Choroid plexus epithelial cell (primary cell): ENCODE measurements around the gene NCR2.

Source experiments
- DNase-seq: peaks from one replicate; pipeline ENCODE4 v3.0.0-alpha.2; 2010; ENCODE audit warnings: low read depth
- H3K4me3 ChIP-seq: 2 replicates; pipeline ENCODE4 v1.5.1; 2011; ENCODE audit warnings: low read depth, mild to moderate bottlenecking, control low read depth, low read length, moderate library complexity
- TF ChIP-seq, protein P1 (sequence below): conservative IDR thresholded peaks from 2 replicates; pipeline ENCODE4 v1.5.1; 2011; ENCODE audit warnings: low read depth, mild to moderate bottlenecking, control low read depth, inconsistent platforms, low read length, moderate library complexity

NCR2 gene

GRCh38 chr6:41318261-41318653 is 17.2 kb upstream of the NCR2 start:
- no peak overlapping the region for H3K4me3 ChIP-seq
- no peak for DNase-seq
- TF ChIP-seq, protein P1, sequence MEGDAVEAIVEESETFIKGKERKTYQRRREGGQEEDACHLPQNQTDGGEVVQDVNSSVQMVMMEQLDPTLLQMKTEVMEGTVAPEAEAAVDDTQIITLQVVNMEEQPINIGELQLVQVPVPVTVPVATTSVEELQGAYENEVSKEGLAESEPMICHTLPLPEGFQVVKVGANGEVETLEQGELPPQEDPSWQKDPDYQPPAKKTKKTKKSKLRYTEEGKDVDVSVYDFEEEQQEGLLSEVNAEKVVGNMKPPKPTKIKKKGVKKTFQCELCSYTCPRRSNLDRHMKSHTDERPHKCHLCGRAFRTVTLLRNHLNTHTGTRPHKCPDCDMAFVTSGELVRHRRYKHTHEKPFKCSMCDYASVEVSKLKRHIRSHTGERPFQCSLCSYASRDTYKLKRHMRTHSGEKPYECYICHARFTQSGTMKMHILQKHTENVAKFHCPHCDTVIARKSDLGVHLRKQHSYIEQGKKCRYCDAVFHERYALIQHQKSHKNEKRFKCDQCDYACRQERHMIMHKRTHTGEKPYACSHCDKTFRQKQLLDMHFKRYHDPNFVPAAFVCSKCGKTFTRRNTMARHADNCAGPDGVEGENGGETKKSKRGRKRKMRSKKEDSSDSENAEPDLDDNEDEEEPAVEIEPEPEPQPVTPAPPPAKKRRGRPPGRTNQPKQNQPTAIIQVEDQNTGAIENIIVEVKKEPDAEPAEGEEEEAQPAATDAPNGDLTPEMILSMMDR = no peak

- DNase-seq = peak; percentile 88
- peak overlapping the region; percentile 55 for H3K4me3 ChIP-seq
- TF ChIP-seq, protein P1 = peak; percentile 99
These were observed 16.5 kb upstream of the NCR2 start for GRCh38 chr6:41318654-41319565.

DNA sequence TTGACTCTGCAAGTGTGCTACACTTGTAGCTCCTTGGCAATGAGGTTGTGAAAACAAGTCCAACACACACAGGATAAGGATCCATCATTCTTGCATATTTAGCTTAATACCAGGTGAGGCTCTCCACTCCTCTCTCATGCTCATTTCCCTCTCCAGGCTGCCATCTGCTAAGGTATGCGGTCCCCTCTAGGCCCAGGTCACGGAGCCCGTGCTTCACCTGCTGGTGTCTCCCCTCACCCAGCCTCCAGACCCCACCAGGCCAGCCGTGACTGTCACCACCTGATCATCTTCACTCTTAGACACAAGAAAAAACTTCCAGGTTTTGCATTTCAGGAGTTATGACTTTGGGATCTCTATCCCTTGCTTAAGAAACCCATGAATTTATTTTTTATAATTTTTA is 14.2 kb upstream of the NCR2 start:
- no peak overlapping the region for H3K4me3 ChIP-seq
- TF ChIP-seq, protein P1 = no peak
- no peak for DNase-seq

DNA sequence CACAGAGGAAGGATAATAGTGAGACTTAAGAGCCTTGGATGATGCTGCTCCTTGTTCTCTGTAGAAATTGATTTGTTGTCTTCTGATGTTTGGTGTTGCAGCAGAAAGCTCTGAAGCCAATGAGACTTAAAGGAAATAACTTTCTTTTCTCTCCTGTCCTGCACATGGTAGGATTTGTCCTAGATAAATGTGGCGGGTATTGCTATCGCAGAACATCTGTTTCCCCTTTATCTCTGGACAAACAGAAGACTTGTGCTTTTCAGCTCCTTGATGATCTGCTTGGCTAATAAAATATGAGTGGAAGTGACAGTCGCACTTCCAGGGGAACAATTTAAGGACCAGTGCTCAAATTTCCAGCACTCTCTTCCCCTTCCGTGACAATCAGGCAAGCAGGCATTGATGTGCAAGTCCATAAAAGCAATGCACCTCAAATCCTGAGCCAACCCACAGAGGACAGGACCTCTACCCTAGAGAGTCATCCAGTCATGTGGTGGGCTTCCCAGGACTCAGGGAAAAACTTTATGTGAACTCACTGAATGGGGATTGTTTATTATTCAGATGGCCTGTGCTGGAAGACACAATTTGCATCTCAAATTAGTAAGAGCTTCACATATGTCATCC is 9.9 kb upstream of the NCR2 start:
- TF ChIP-seq, protein P1 = no peak
- H3K4me3 ChIP-seq = no peak overlapping the region
- DNase-seq = no peak

DNA sequence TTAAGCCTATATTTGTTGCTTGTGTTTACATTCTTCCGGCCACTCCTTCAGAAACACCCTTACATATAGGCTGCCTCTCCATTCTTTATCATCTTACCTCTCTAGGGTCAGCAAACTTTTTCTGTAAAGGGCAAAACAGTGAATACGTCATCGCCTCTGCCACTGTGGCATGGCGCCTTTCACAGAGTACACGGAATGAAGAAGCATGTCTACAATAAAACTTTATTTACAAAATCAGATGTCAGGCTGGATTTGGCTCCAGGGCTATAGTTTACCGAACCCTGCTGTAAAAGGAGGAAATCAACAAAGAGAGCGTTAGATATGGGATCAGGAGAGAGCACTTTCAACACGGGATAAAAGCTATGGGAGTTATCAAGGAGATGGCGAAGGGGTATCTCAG is 9.3 kb upstream of the NCR2 start:
- TF ChIP-seq, protein P1 = no peak
- DNase-seq = no peak
- no peak overlapping the region for H3K4me3 ChIP-seq

DNA sequence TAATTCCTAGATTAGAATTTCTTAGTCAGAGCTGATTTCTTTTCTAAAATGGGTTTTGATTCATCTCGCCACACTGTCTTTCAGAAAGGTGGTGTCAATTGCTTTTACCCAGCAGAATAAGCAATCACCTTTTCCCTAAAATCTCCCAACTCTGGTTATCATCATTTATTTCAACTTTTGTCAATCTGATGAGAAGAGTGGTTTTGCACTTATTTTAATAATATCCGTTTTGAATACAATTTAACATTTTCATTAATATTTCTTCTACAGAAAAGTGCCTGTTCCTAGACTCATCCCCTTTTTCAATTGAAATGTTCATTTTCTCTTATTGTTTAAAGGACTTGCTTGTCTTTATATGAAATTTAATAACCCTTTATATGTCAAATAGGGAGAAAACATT is 8.2 kb upstream of the NCR2 start:
- no peak for DNase-seq
- no peak overlapping the region for H3K4me3 ChIP-seq
- TF ChIP-seq, protein P1 = no peak
